Natural killer cell (primary cell): ENCODE results near the gene ZACN. TPM values are rescaled to one million over a fixed set of nuclear protein-coding genes. Genes with fewer than 3 reads are reported as not detected.

Source experiments
- ATAC-seq, 3 donors: fragments of 150-1000 bp in 2 of 3; fragments of 200-7000 bp in 1 of 3; cut with Tn5 transposase; 1 replicate in 1 of 3; 2 replicates in 2 of 3; pipeline ENCODE4 v1.10.0; 2021; ENCODE audit warnings: mild to moderate bottlenecking in 2 of 3, moderate library complexity in 2 of 3
- DNase-seq, 2 donors: peaks; one replicate each; pipeline versions ENCODE4 v3.0.0 to v3.0.0-alpha.2; 2013 to 2021; ENCODE audit warnings: mixed read lengths in 1 of 2
- H3K27ac ChIP-seq: one replicate; pipeline ENCODE4 v1.5.1; 2013; ENCODE audit warnings: mild to moderate bottlenecking, low read length
- H3K27me3 ChIP-seq: one replicate; pipeline ENCODE4 v1.6.1; 2013; ENCODE audit warnings: low read length; ENCODE audit not compliant: control insufficient read depth, insufficient read depth
- H3K36me3 ChIP-seq: one replicate; pipeline ENCODE4 v1.6.1; 2013; ENCODE audit warnings: low read length; ENCODE audit not compliant: control insufficient read depth, insufficient read depth
- H3K4me1 ChIP-seq: one replicate; pipeline ENCODE4 v1.6.1; 2013; ENCODE audit warnings: low read length; ENCODE audit not compliant: control insufficient read depth, insufficient read depth
- H3K4me3 ChIP-seq: one replicate; pipeline ENCODE4 v1.5.1; 2013; ENCODE audit warnings: low read length
- H3K9me3 ChIP-seq: one replicate; pipeline ENCODE4 v1.6.1; 2013; ENCODE audit warnings: low read length; ENCODE audit not compliant: control insufficient read depth, insufficient read depth
- H3K27ac Mint-ChIP-seq, 2 donors: one replicate each; pipeline ENCODE4 v1.8.0; 2022; ENCODE audit warnings: mild to moderate bottlenecking in 2 of 2, mixed read lengths in 2 of 2, moderate library complexity in 1 of 2
- H3K27me3 Mint-ChIP-seq, 2 donors: one replicate each; pipeline ENCODE4 v1.8.0; 2022; ENCODE audit warnings: low read depth in 2 of 2, mixed read lengths in 2 of 2
- H3K36me3 Mint-ChIP-seq: one replicate; pipeline ENCODE4 v1.8.0; 2022; ENCODE audit warnings: mixed read lengths
- H3K4me1 Mint-ChIP-seq, 2 donors: one replicate each; pipeline ENCODE4 v1.8.0; 2022; ENCODE audit warnings: mixed read lengths in 2 of 2
- H3K4me3 Mint-ChIP-seq: one replicate; pipeline ENCODE4 v1.8.0; 2022; ENCODE audit warnings: mild to moderate bottlenecking, moderate library complexity, mixed read lengths
- H3K9me3 Mint-ChIP-seq, 2 donors: one replicate each; pipeline ENCODE4 v1.8.0; 2022; ENCODE audit warnings: mixed read lengths in 2 of 2
- WGBS: methylation state at CpG from one replicate; pipeline ENCODE4 v1.1.7; 2013; ENCODE audit warnings: missing lambda C conversion rate; ENCODE audit not compliant: insufficient coverage; 5-methylcytosine and 5-hydroxymethylcytosine counted together
- intact Hi-C: fragments of 100-400 bp; cut with micrococcal nuclease; formaldehyde crosslinking; loops from one replicate; pipeline ENCODE4 v1.14.2; 2022
- total RNA-seq, 4 donors: library from RNA; stranded (reverse); fragments of 120-200 nt in 1 of 4; gene quantifications; one replicate each; pipeline versions ENCODE4 v1.2.3 to v1.2.4, GENCODE V29; 2013 to 2022
- TF ChIP-seq, protein P1 (sequence below): fragments of 200-600 bp; IDR thresholded peaks from one replicate; pipeline ENCODE4 v1.8.0; 2022; ENCODE audit warnings: antibody characterized with exemption

Gene ZACN
- total RNA-seq, 3 donors from 2014 or later (not counting 1 experiment from before 2014, with no cell fraction given), result 0.28 to 0.80 (median 0.50) TPM

DNA sequence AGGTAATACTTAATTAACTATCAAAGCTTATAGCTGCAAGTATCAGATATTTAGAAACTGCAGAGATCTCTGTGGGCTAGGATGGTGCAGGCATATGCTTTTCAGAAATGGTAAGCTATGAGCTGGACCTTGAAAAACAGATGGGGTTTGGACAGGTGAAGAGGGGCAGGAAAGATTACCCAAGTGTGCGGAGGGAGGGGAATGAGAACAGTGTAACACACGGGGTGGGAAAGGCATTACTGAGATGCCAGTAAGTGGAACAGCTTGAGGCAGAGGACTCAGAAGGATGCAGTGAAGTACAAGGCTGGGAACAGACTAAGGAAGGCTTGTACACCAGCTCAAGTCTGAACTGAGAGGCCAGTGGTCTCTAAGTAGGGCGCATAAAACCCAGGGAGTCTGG lies 29.7 kb upstream of the ZACN start:
- Histone ChIP-seq H3K4me3 (no peak overlapping the region), H3K27ac (no peak overlapping the region), H3K36me3 (peaks cover 86% of the 10 kb centered on the region), H3K4me1 (no peaks in the 10 kb centered on the region), H3K27me3 (no peaks in the 10 kb centered on the region), H3K9me3 (no peaks in the 10 kb centered on the region)
- Mint-ChIP-seq H3K4me1 (peaks cover 0 to 15% of the 10 kb centered on the region in 2 donors), H3K9me3 (no peaks in the 10 kb centered on the region), H3K27ac (peak overlapping the region; percentile 33 to 56), H3K36me3 (peaks cover 30% of the 10 kb centered on the region), H3K27me3 (no peaks in the 10 kb centered on the region), H3K4me3 (no peak overlapping the region)
- ATAC-seq (no peak), DNase-seq (no peak)
- WGBS, result 97% methylated on average over 3 of the region's 3 CpGs
- intact Hi-C loops, result no loop called here
- TF ChIP-seq, protein P1, sequence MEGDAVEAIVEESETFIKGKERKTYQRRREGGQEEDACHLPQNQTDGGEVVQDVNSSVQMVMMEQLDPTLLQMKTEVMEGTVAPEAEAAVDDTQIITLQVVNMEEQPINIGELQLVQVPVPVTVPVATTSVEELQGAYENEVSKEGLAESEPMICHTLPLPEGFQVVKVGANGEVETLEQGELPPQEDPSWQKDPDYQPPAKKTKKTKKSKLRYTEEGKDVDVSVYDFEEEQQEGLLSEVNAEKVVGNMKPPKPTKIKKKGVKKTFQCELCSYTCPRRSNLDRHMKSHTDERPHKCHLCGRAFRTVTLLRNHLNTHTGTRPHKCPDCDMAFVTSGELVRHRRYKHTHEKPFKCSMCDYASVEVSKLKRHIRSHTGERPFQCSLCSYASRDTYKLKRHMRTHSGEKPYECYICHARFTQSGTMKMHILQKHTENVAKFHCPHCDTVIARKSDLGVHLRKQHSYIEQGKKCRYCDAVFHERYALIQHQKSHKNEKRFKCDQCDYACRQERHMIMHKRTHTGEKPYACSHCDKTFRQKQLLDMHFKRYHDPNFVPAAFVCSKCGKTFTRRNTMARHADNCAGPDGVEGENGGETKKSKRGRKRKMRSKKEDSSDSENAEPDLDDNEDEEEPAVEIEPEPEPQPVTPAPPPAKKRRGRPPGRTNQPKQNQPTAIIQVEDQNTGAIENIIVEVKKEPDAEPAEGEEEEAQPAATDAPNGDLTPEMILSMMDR, result no peak

DNA sequence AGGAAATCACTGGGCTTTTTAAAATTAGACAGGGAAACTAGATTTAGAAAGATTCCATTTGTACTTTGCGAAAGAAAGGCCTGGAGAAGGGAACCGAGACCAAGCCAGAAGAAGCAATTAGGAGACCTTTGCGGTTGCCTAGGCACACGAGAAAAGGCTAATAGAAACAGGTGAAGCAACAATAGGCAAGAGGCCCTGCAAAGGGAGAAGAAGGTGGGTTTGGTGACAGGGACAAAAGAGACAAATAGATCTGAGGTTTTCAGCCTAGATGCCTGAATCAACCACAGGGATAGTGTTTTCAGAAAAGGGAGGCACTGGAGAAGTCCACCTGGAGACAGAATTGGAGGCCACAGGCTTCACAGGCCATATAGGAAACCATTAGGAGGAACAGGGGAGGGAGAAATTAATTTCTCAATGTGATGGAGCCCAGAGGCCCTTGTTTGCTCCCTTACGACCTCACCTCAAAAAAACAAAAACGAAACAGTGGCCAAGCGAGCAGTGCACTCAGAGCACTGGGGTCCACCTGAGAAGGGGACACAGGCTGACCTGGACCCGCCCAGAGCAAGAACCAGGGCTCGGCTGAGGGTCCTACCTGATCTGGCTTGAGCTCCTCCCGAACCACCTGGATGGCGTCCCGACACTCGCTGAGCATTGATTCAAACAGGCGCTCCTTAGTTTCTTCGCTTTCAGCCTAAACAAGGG lies 29.0 kb upstream of the ZACN start:
- peak overlapping the region in 1 of 2 donors; percentile 33 for H3K27ac Mint-ChIP-seq
- peaks cover 0 to 15% of the 10 kb centered on the region in 2 donors for H3K4me1 Mint-ChIP-seq
- H3K4me3 Mint-ChIP-seq, result no peak overlapping the region
- intact Hi-C loops, result no loop called here
- TF ChIP-seq, protein P1, result no peak
- no peaks in the 10 kb centered on the region for H3K9me3 ChIP-seq
- no peak for DNase-seq
- peaks cover 28% of the 10 kb centered on the region for H3K36me3 Mint-ChIP-seq
- no peak for ATAC-seq
- no peak overlapping the region for H3K4me3 ChIP-seq
- no peak overlapping the region for H3K27ac ChIP-seq
- H3K27me3 ChIP-seq, result no peaks in the 10 kb centered on the region
- H3K27me3 Mint-ChIP-seq, result no peaks in the 10 kb centered on the region
- peaks cover 79% of the 10 kb centered on the region for H3K36me3 ChIP-seq
- WGBS, result 97% methylated on average over 15 of the region's 15 CpGs
- no peaks in the 10 kb centered on the region for H3K4me1 ChIP-seq
- no peaks in the 10 kb centered on the region for H3K9me3 Mint-ChIP-seq

DNA sequence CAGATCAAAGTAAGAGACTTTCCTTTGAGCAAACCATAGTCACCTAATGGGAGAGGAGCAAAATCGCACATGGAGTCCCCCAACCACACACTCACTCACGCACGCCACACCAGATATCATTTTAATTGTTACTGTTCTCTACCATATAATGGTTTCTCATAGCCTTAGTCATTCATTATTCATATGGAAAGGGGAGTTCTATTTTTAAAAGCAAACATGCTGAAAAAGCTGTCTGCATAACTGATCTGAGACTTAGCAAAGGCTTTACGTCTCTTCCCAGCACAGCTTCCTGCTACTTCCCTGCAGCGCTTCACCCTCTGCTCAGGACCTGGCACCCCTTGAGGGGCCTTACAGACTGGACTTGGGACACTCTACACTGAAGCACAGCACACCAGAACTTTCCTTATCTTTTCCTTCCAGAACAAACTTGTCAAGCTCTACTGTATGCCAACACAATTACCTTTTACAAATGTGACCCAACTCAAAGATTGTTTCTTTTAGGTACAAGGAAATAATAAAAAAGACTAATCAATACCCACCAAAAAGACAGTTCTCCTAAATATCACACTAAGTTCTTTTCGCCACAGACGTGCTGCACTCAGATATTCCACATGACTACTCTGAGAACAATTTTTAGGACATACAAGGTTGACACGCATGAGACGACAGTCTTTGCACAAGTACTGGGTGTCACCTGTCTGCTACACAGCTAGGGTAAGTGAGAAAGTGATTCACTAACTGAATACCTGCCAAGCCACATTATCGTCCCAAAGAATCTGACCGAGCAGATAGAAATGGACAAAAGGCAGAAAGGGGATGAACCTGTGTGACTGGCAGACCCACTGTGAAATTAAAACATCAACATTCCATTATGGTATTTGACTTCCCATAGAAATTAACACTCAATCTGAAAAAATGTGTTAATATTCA lies 28.2 kb upstream of the ZACN start:
- H3K9me3 ChIP-seq, result no peaks in the 10 kb centered on the region
- H3K4me1 Mint-ChIP-seq, result peaks cover 0 to 15% of the 10 kb centered on the region in 2 donors
- DNase-seq (no peak), ATAC-seq (no peak)
- no peak overlapping the region for H3K4me3 ChIP-seq
- H3K27me3 Mint-ChIP-seq, result no peaks in the 10 kb centered on the region
- peaks cover 76% of the 10 kb centered on the region for H3K36me3 ChIP-seq
- no peaks in the 10 kb centered on the region for H3K27me3 ChIP-seq
- no peaks in the 10 kb centered on the region for H3K4me1 ChIP-seq
- H3K27ac Mint-ChIP-seq, result peak overlapping the region in 1 of 2 donors; percentile 22
- 94% methylated on average over 11 of the region's 11 CpGs for WGBS
- no peak overlapping the region for H3K4me3 Mint-ChIP-seq
- intact Hi-C loops, result no loop called here
- TF ChIP-seq, protein P1, result no peak
- no peak overlapping the region for H3K27ac ChIP-seq
- peaks cover 28% of the 10 kb centered on the region for H3K36me3 Mint-ChIP-seq
- H3K9me3 Mint-ChIP-seq, result no peaks in the 10 kb centered on the region
